ENCODE measurements around the gene PAK4. TPM values are rescaled to one million over a fixed set of nuclear protein-coding genes. Genes with fewer than 3 reads are reported as not detected.

PAK4 gene
- total and polyA plus RNA-seq, 12 donors = 7.2 to 61.0 (median 23.8) TPM

- Histone ChIP-seq H3K27me3 (peaks cover 5% of the 10 kb centered on the region), H3K36me3 (replicated peaks in 1 of 2) (no peaks in the 10 kb centered on the region), H3K4me3 (no peak overlapping the region), H3K27ac (no peak overlapping the region), H3K4me1 (replicated peaks in 1 of 2) (no peaks in the 10 kb centered on the region), H3K9me3 (replicated peaks in 1 of 3) (no peaks in the 10 kb centered on the region)
- intact Hi-C loops (cut with DNase I) = loop anchor here in 1 of 2 donors (10.0 kb wide), 1 partner anchor 117 kb away; the partner anchor contains the start of gene LRFN1
- no peak for TF ChIP-seq POLR2A (IDR thresholded peaks at IDR 0.05)
- no peak for TF ChIP-seq CTCF (IDR thresholded peaks at IDR 0.05)
- 58 to 71% (median 66%) methylated on average over 6 of the region's 6 CpGs for WGBS, 4 donors
- DNase-seq = no peak
These were observed 81.8 kb downstream of the PAK4 start for GRCh38 chr19:39207293-39207836.

GRCh38 chr19:39208175-39208795, 82.7 kb downstream of the PAK4 start:
- Histone ChIP-seq H3K36me3 (replicated peaks in 1 of 2) (no peaks in the 10 kb centered on the region), H3K9me3 (replicated peaks in 1 of 3) (no peaks in the 10 kb centered on the region), H3K27me3 (peaks cover 5% of the 10 kb centered on the region), H3K4me3 (no peak overlapping the region), H3K27ac (no peak overlapping the region), H3K4me1 (replicated peaks in 1 of 2) (no peaks in the 10 kb centered on the region)
- 74 to 82% (median 81%) methylated on average over 7 to 9 of the region's 9 CpGs for WGBS, 4 donors
- intact Hi-C loops (cut with DNase I) = loop anchor here in 1 of 2 donors (10.0 kb wide), 1 partner anchor 117 kb away; the partner anchor contains the start of gene LRFN1
- DNase-seq = no peak
- TF ChIP-seq CTCF (IDR thresholded peaks at IDR 0.05) (no peak), POLR2A (IDR thresholded peaks at IDR 0.05) (no peak)

DNA sequence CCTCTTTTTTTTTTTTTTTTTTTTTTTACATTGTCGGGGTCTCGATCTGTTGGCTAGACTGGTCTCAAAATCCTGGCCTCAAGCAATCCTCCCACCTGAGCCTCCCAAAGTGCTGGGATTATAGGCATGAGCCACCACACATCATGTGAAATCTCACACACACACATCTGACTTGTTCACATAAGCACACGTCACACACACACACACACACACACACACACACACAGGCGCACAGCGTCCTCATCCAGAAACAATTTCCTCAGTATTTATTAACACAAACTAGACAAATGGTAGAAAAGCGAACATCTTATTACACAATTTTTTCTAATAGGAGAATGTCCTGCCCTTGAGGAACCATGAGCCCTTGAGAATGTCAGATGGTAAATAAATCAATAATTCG, 83.6 kb downstream of the PAK4 start:
- no peak for DNase-seq
- WGBS, 4 donors = 37 to 61% (median 56%) methylated on average over 5 to 7 of the region's 7 CpGs
- Histone ChIP-seq H3K27ac (no peak overlapping the region), H3K27me3 (peaks cover 1% of the 10 kb centered on the region), H3K9me3 (replicated peaks in 1 of 3) (no peaks in the 10 kb centered on the region), H3K4me1 (replicated peaks in 1 of 2) (no peaks in the 10 kb centered on the region), H3K36me3 (replicated peaks in 1 of 2) (no peaks in the 10 kb centered on the region), H3K4me3 (no peak overlapping the region)
- TF ChIP-seq POLR2A (IDR thresholded peaks at IDR 0.05) (no peak), CTCF (IDR thresholded peaks at IDR 0.05) (no peak)
- intact Hi-C loops (cut with DNase I) = loop anchor here in 1 of 2 donors (10.0 kb wide), 1 partner anchor 116 kb away; the partner anchor contains the start of gene LRFN1

GRCh38 chr19:39211731-39212374, 86.3 kb downstream of the PAK4 start:
- no peaks in the 10 kb centered on the region for H3K4me1 ChIP-seq (replicated peaks in 1 of 2)
- peaks cover 4% of the 10 kb centered on the region for H3K27me3 ChIP-seq
- no peak overlapping the region for H3K27ac ChIP-seq
- TF ChIP-seq POLR2A (IDR thresholded peaks at IDR 0.05) (no peak), CTCF (IDR thresholded peaks at IDR 0.05) (no peak)
- 79 to 86% (median 83%) methylated on average over 11 to 13 of the region's 13 CpGs for WGBS, 4 donors
- H3K9me3 ChIP-seq (replicated peaks in 1 of 3) = no peaks in the 10 kb centered on the region
- intact Hi-C loops (cut with DNase I) = no loop called here
- H3K36me3 ChIP-seq (replicated peaks in 1 of 2) = no peaks in the 10 kb centered on the region
- DNase-seq = no peak
- H3K4me3 ChIP-seq = no peak overlapping the region
